MM.1S (cell line): ENCODE data around the gene SLC35D2.
"Not testable (repeated sequence)": the region's sequence is repeated elsewhere in the genome, so short reads cannot be mapped to it uniquely, and the experiment has no call there.

Experiments
- DNase-seq: peaks from one replicate; pipeline ENCODE4 v3.0.0-alpha.2; 2015
- H2AFZ ChIP-seq: fragments of 300-600 bp; sonication (generic); 2 replicates; pipeline ENCODE4 v1.6.0; 2016; ENCODE audit warnings: antibody characterized with exemption, low read length
- H3F3A ChIP-seq: fragments of 300-600 bp; sonication (generic); 2 replicates; pipeline ENCODE4 v1.6.1; 2016; ENCODE audit warnings: mild to moderate bottlenecking, antibody characterized with exemption, low read length, moderate library complexity, mixed read lengths; ENCODE audit not compliant: insufficient read depth
- H3K27ac ChIP-seq: fragments of 300-600 bp; sonication (generic); 2 replicates; pipeline ENCODE4 v1.5.1; 2016; ENCODE audit warnings: mild to moderate bottlenecking, low read length
- H3K27me3 ChIP-seq: fragments of 300-600 bp; sonication (generic); replicated peaks from 2 replicates; pipeline ENCODE4 v1.6.0; 2016; ENCODE audit warnings: low read length; ENCODE audit not compliant: insufficient read depth
- H3K36me3 ChIP-seq: fragments of 300-600 bp; sonication (generic); replicated peaks from 2 replicates; pipeline ENCODE4 v1.6.1; 2016; ENCODE audit warnings: mild to moderate bottlenecking, low read length, mixed read lengths; ENCODE audit not compliant: insufficient read depth
- H3K4me1 ChIP-seq: fragments of 300-600 bp; sonication (generic); 2 replicates; pipeline ENCODE4 v1.6.1; 2016; ENCODE audit warnings: low read length, mixed read lengths
- H3K4me2 ChIP-seq: fragments of 300-600 bp; sonication (generic); 2 replicates; pipeline ENCODE4 v1.6.0; 2016; ENCODE audit warnings: low read depth, low read length
- H3K4me3 ChIP-seq: fragments of 300-600 bp; sonication (generic); 2 replicates; pipeline ENCODE4 v1.5.1; 2016; ENCODE audit warnings: low read length, mixed read lengths
- H3K79me2 ChIP-seq: fragments of 300-600 bp; sonication (generic); 2 replicates; pipeline ENCODE4 v1.6.1; 2016; ENCODE audit warnings: mixed run types, low read length, mixed read lengths
- H3K9ac ChIP-seq: fragments of 300-600 bp; sonication (generic); 2 replicates; pipeline ENCODE4 v1.6.1; 2016; ENCODE audit warnings: low read length, mixed read lengths
- H3K9me2 ChIP-seq: fragments of 300-600 bp; sonication (generic); replicated peaks from 2 replicates; pipeline ENCODE4 v1.6.1; 2016; ENCODE audit warnings: mild to moderate bottlenecking, low read length, mixed read lengths; ENCODE audit not compliant: insufficient read depth
- H3K9me3 ChIP-seq: fragments of 300-600 bp; sonication (generic); replicated peaks from 2 replicates; pipeline ENCODE4 v1.6.1; 2016; ENCODE audit warnings: mild to moderate bottlenecking, low read length, mixed read lengths; ENCODE audit not compliant: insufficient read depth
- H4K20me1 ChIP-seq: fragments of 300-600 bp; sonication (generic); 2 replicates; pipeline ENCODE4 v1.6.1; 2016; ENCODE audit warnings: mild to moderate bottlenecking, low read length, moderate library complexity, mixed read lengths; ENCODE audit not compliant: insufficient read depth
- CTCF ChIP-seq: fragments of 300-600 bp; sonication (generic); IDR thresholded peaks from 2 replicates; pipeline ENCODE4 v1.5.1; 2016; ENCODE audit warnings: antibody characterized with exemption, low read length, mixed read lengths
- EZH2 ChIP-seq: fragments of 300-600 bp; sonication (generic); optimal IDR thresholded peaks from 2 replicates; pipeline ENCODE3; 2017; ENCODE audit warnings: low read depth, mild to moderate bottlenecking, antibody characterized with exemption, low read length, mixed read lengths
- EZH2phosphoT487 ChIP-seq: fragments of 300-600 bp; sonication (generic); IDR thresholded peaks from 2 replicates; pipeline ENCODE4 v1.6.1; 2018; ENCODE audit warnings: antibody characterized with exemption, low read length

SLC35D2 gene

DNA sequence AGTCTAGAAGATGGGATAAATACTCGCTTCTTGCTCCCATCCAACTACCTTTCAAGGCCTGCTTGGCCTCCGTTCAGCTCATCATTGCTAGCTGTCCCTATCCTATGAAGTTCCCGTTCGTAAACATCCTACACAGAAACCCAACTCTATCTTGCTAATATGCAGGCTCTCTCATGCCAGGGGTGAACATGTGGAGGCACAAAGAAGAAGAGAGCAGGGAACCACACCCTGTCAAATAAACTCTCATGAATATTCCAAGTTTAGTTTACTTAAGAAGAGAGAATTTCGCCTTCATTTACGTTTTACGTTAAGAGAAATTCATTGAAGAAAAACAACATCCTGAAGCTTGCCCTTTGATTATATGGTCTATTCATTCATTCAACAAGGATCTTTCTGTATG lies 73.7 kb downstream of the SLC35D2 start:
- Histone ChIP-seq H3K4me3 (no peak overlapping the region), H3F3A (no peaks in the 10 kb centered on the region), H3K4me1 (no peaks in the 10 kb centered on the region), H2AFZ (no peak overlapping the region), H3K27me3 (no peaks in the 10 kb centered on the region), H4K20me1 (no peaks in the 10 kb centered on the region), H3K9ac (no peak overlapping the region), H3K4me2 (no peak overlapping the region), H3K9me2 (no peaks in the 10 kb centered on the region), H3K27ac (no peak overlapping the region), H3K36me3 (no peaks in the 10 kb centered on the region), H3K9me3 (no peaks in the 10 kb centered on the region), H3K79me2 (no peaks in the 10 kb centered on the region)
- no peak for DNase-seq
- no peak for TF ChIP-seq EZH2
- no peak for TF ChIP-seq CTCF
- no peak for TF ChIP-seq EZH2phosphoT487

DNA sequence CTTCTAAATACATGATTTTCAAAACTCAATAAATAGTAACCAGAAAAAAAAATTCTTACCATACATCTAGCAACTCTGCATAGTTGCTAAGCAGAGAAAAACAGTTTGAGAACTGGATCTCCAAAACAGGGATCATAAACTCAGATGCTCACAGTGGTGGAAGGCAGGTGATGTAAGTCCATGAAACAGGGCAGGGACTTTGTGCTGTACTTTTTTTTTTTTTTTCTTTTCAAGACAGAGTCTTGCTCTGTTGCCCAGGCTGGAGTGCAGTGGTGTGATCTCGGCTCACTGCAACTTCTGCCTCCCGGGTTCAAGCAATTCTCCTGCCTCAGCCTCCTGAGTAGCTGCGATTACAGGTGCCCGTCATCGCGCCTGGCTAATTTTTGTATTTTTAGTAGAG lies 76.6 kb downstream of the SLC35D2 start:
- H3K27ac ChIP-seq, H3K4me2 ChIP-seq, H3K9ac ChIP-seq, H3K9me2 ChIP-seq, H3K79me2 ChIP-seq, DNase-seq, H3K4me1 ChIP-seq, H3K36me3 ChIP-seq, H2AFZ ChIP-seq, H4K20me1 ChIP-seq, H3K4me3 ChIP-seq, H3F3A ChIP-seq, H3K9me3 ChIP-seq, H3K27me3 ChIP-seq: not testable (repeated sequence)

- Histone ChIP-seq H4K20me1 (no peaks in the 10 kb centered on the region), H3K27me3 (no peaks in the 10 kb centered on the region), H3K9ac (no peak overlapping the region), H2AFZ (no peak overlapping the region), H3K4me2 (no peak overlapping the region), H3K9me3 (no peaks in the 10 kb centered on the region), H3K4me1 (no peaks in the 10 kb centered on the region), H3K36me3 (no peaks in the 10 kb centered on the region), H3K9me2 (no peaks in the 10 kb centered on the region), H3K27ac (no peak overlapping the region), H3K79me2 (no peaks in the 10 kb centered on the region), H3F3A (no peaks in the 10 kb centered on the region), H3K4me3 (no peak overlapping the region)
- no peak for TF ChIP-seq EZH2phosphoT487
- no peak for TF ChIP-seq EZH2
- no peak for DNase-seq
These were observed 78.3 kb downstream of the SLC35D2 start for GRCh38 chr9:96305171-96305570.

GRCh38 chr9:96304230-96304629 lies 79.3 kb downstream of the SLC35D2 start:
- H3K27ac ChIP-seq, result no peak overlapping the region
- no peaks in the 10 kb centered on the region for H3K9me3 ChIP-seq
- no peaks in the 10 kb centered on the region for H3K4me1 ChIP-seq
- no peaks in the 10 kb centered on the region for H3K36me3 ChIP-seq
- no peak overlapping the region for H3K9ac ChIP-seq
- no peaks in the 10 kb centered on the region for H3K27me3 ChIP-seq
- H3K4me3 ChIP-seq, result no peak overlapping the region
- H3F3A ChIP-seq, result no peaks in the 10 kb centered on the region
- DNase-seq, result no peak
- no peaks in the 10 kb centered on the region for H4K20me1 ChIP-seq
- no peak overlapping the region for H2AFZ ChIP-seq
- H3K4me2 ChIP-seq, result no peak overlapping the region
- no peaks in the 10 kb centered on the region for H3K79me2 ChIP-seq
- TF ChIP-seq EZH2phosphoT487, result no peak
- no peak for TF ChIP-seq EZH2
- TF ChIP-seq CTCF, result no peak
- H3K9me2 ChIP-seq, result no peaks in the 10 kb centered on the region
